Activated CD4-positive, alpha-beta T cell treated with anti-CD3 and anti-CD28 coated beads, Interleukin-2, amount 10 ng/mL, durations not matched to agents 7 days and 5 days (primary cell): Measurements from ENCODE around the gene TMEM30B. TPM values are rescaled to one million over a fixed set of nuclear protein-coding genes. Genes with fewer than 3 reads are reported as not detected.

Source experiments
- CTCF ChIA-PET: fragments of 350-600 bp; sonication (Branson Sonifier 250); formaldehyde crosslinking; loops from one replicate; lab custom pipeline; 2021; ENCODE audit warnings: antibody characterized with exemption; lab: Charles Lee
- POLR2A ChIA-PET: fragments of 350-600 bp; sonication (Branson Sonifier 250); formaldehyde crosslinking; loops from one replicate; lab custom pipeline; 2021; ENCODE audit warnings: antibody characterized with exemption; lab: Charles Lee
- DNase-seq: peaks from one replicate; pipeline ENCODE4 v3.0.0-alpha.2; 2020
- H3K27ac Mint-ChIP-seq: one replicate; pipeline ENCODE4 v1.8.0; 2021; ENCODE audit warnings: mild to moderate bottlenecking, moderate library complexity, mixed read lengths
- H3K27me3 Mint-ChIP-seq: one replicate; pipeline ENCODE4 v1.8.0; 2021; ENCODE audit warnings: mixed read lengths
- H3K36me3 Mint-ChIP-seq: one replicate; pipeline ENCODE4 v1.8.0; 2021; ENCODE audit warnings: low read depth, mixed read lengths
- H3K4me1 Mint-ChIP-seq: one replicate; pipeline ENCODE4 v1.8.0; 2021; ENCODE audit warnings: mixed read lengths
- H3K4me3 Mint-ChIP-seq: one replicate; pipeline ENCODE4 v1.8.0; 2021; ENCODE audit warnings: mild to moderate bottlenecking, moderate library complexity, mixed read lengths
- H3K9me3 Mint-ChIP-seq: one replicate; pipeline ENCODE4 v1.8.0; 2021; ENCODE audit warnings: mixed read lengths
- total RNA-seq, 2 experiments: library from RNA; stranded (reverse); gene quantifications; one replicate each; pipeline ENCODE4 v1.2.3, GENCODE V29; 2021

The TMEM30B gene
- total RNA-seq, result under 1 TPM; 0.30 to 0.42 TPM

- DNase-seq, result peak; percentile 16
- CTCF ChIA-PET, result interaction anchor here (0.5 to 3.2 kb wide), 21 partner anchors 9 to 580 kb away, joined by 3 to 15 read pairs (median 3); no protein-coding TSS in a partner anchor
- peaks cover 4% of the 10 kb centered on the region for H3K36me3 Mint-ChIP-seq
- POLR2A ChIA-PET, result no interaction called here
- H3K4me3 Mint-ChIP-seq, result peak within 1 kb of the TSS; percentile 83
- peaks cover 27% of the 10 kb centered on the region for H3K27me3 Mint-ChIP-seq
- peak within 1 kb of the TSS; percentile 87 for H3K27ac Mint-ChIP-seq
- H3K4me1 Mint-ChIP-seq, result peaks cover 33% of the 10 kb centered on the region
- H3K9me3 Mint-ChIP-seq, result no peaks in the 10 kb centered on the region
These were observed at the start of gene TMEM30B for GRCh38 chr14:61281186-61281947. TMEM30B (minus strand) TSS chr14:61281338; CDS start chr14:61281147, 191 bp downstream.

- Mint-ChIP-seq H3K27me3 (no peaks in the 10 kb centered on the region), H3K4me1 (peaks cover 83% of the 10 kb centered on the region), H3K36me3 (peaks cover 67% of the 10 kb centered on the region), H3K27ac (peak overlapping the region; percentile 81), H3K4me3 (peak overlapping the region; percentile 60), H3K9me3 (peaks cover 3% of the 10 kb centered on the region)
- ChIA-PET POLR2A (interaction anchor here (0.6 kb wide), 1 partner anchor 140 kb away, joined by 5 read pairs; no protein-coding TSS in a partner anchor), CTCF (interaction anchor here (0.8 to 1.8 kb wide), 5 partner anchors 9 to 50 kb away, joined by 3 to 8 read pairs (median 4); partner anchors contain the start of genes PRKCH and TMEM30B)
- DNase-seq, result no peak
These were observed 49.4 kb upstream of the TMEM30B start for GRCh38 chr14:61330511-61330910.

- CTCF ChIA-PET, result interaction anchor here (1.8 kb wide), 1 partner anchor 10 kb away, joined by 8 read pairs; no protein-coding TSS in a partner anchor
- Mint-ChIP-seq H3K4me3 (peak overlapping the region; percentile 60), H3K36me3 (peaks cover 71% of the 10 kb centered on the region), H3K4me1 (peaks cover 84% of the 10 kb centered on the region), H3K9me3 (peaks cover 4% of the 10 kb centered on the region), H3K27ac (peak overlapping the region; percentile 81), H3K27me3 (no peaks in the 10 kb centered on the region)
- POLR2A ChIA-PET, result no interaction called here
- DNase-seq, result no peak
These were observed 48.4 kb upstream of the TMEM30B start for GRCh38 chr14:61329478-61330051.

GRCh38 chr14:61328626-61329262, 47.6 kb upstream of the TMEM30B start:
- ChIA-PET CTCF (no interaction called here), POLR2A (no interaction called here)
- H3K4me3 Mint-ChIP-seq, result peak overlapping the region; percentile 60
- no peaks in the 10 kb centered on the region for H3K27me3 Mint-ChIP-seq
- peaks cover 4% of the 10 kb centered on the region for H3K9me3 Mint-ChIP-seq
- no peak for DNase-seq
- peaks cover 79% of the 10 kb centered on the region for H3K4me1 Mint-ChIP-seq
- peak overlapping the region; percentile 81 for H3K27ac Mint-ChIP-seq
- H3K36me3 Mint-ChIP-seq, result peaks cover 70% of the 10 kb centered on the region

GRCh38 chr14:61326847-61327246, 45.7 kb upstream of the TMEM30B start:
- Mint-ChIP-seq H3K27ac (peak overlapping the region; percentile 47), H3K36me3 (peaks cover 73% of the 10 kb centered on the region), H3K27me3 (no peaks in the 10 kb centered on the region), H3K4me3 (peak overlapping the region; percentile 95), H3K9me3 (peaks cover 4% of the 10 kb centered on the region), H3K4me1 (peaks cover 62% of the 10 kb centered on the region)
- no peak for DNase-seq
- POLR2A ChIA-PET, result no interaction called here
- CTCF ChIA-PET, result interaction anchor here (1.3 to 1.4 kb wide), 2 partner anchors 10 to 11 kb away, joined by 3 to 5 read pairs; no protein-coding TSS in a partner anchor

- ChIA-PET POLR2A (no interaction called here), CTCF (interaction anchor here (1.3 to 1.4 kb wide), 2 partner anchors 9 to 11 kb away, joined by 3 to 5 read pairs; no protein-coding TSS in a partner anchor)
- H3K27ac Mint-ChIP-seq, result peak overlapping the region; percentile 47
- DNase-seq, result no peak
- no peaks in the 10 kb centered on the region for H3K27me3 Mint-ChIP-seq
- peaks cover 57% of the 10 kb centered on the region for H3K4me1 Mint-ChIP-seq
- H3K9me3 Mint-ChIP-seq, result peaks cover 4% of the 10 kb centered on the region
- peaks cover 72% of the 10 kb centered on the region for H3K36me3 Mint-ChIP-seq
- peak overlapping the region; percentile 95 for H3K4me3 Mint-ChIP-seq
These were observed 45.0 kb upstream of the TMEM30B start for GRCh38 chr14:61326146-61326545.

- ChIA-PET POLR2A (no interaction called here), CTCF (interaction anchor here (1.3 kb wide), 1 partner anchor 19 kb away, joined by 5 read pairs; no protein-coding TSS in a partner anchor)
- H3K36me3 Mint-ChIP-seq, result peaks cover 69% of the 10 kb centered on the region
These were observed 44.0 kb upstream of the TMEM30B start for GRCh38 chr14:61325166-61325565.

GRCh38 chr14:61323970-61324369, 42.8 kb upstream of the TMEM30B start:
- DNase-seq, result no peak
- peaks cover 46% of the 10 kb centered on the region for H3K4me1 Mint-ChIP-seq
- H3K36me3 Mint-ChIP-seq, result peaks cover 61% of the 10 kb centered on the region
- ChIA-PET CTCF (interaction anchor here (1.3 to 1.7 kb wide), 2 partner anchors 10 to 20 kb away, joined by 5 to 8 read pairs; no protein-coding TSS in a partner anchor), POLR2A (interaction anchor here (0.8 kb wide), 1 partner anchor 153 kb away, joined by 3 read pairs; no protein-coding TSS in a partner anchor)
- H3K9me3 Mint-ChIP-seq, result peaks cover 4% of the 10 kb centered on the region
- peak overlapping the region; percentile 95 for H3K4me3 Mint-ChIP-seq
- H3K27ac Mint-ChIP-seq, result peak overlapping the region; percentile 93
- no peaks in the 10 kb centered on the region for H3K27me3 Mint-ChIP-seq

More at GRCh38 chr14:61325166-61325565, 44.0 kb upstream of the TMEM30B start:
- H3K27me3 Mint-ChIP-seq, result no peaks in the 10 kb centered on the region
- DNase-seq, result no peak
- peak overlapping the region; percentile 95 for H3K4me3 Mint-ChIP-seq
- peaks cover 56% of the 10 kb centered on the region for H3K4me1 Mint-ChIP-seq
- peaks cover 4% of the 10 kb centered on the region for H3K9me3 Mint-ChIP-seq
- peak overlapping the region; percentile 47 for H3K27ac Mint-ChIP-seq

- Mint-ChIP-seq H3K9me3 (peaks cover 4% of the 10 kb centered on the region), H3K27ac (peak overlapping the region; percentile 93), H3K4me1 (peaks cover 38% of the 10 kb centered on the region), H3K36me3 (peaks cover 53% of the 10 kb centered on the region), H3K27me3 (no peaks in the 10 kb centered on the region), H3K4me3 (peak overlapping the region; percentile 95)
- POLR2A ChIA-PET, result interaction anchor here (0.6 to 0.8 kb wide), 3 partner anchors 28 to 129 kb away, joined by 3 read pairs; no protein-coding TSS in a partner anchor
- peak; percentile 54 for DNase-seq
- CTCF ChIA-PET, result interaction anchor here (0.5 to 1.7 kb wide), 9 partner anchors 11 to 195 kb away, joined by 3 to 8 read pairs (median 3); no protein-coding TSS in a partner anchor
These were observed 41.7 kb upstream of the TMEM30B start for GRCh38 chr14:61322799-61323290.

GRCh38 chr14:61322011-61322798, 41.1 kb upstream of the TMEM30B start:
- Mint-ChIP-seq H3K4me3 (peak overlapping the region; percentile 95), H3K27me3 (no peaks in the 10 kb centered on the region), H3K36me3 (peaks cover 49% of the 10 kb centered on the region), H3K9me3 (peaks cover 4% of the 10 kb centered on the region), H3K4me1 (peaks cover 32% of the 10 kb centered on the region), H3K27ac (peak overlapping the region; percentile 93)
- CTCF ChIA-PET, result interaction anchor here (0.5 to 1.7 kb wide), 15 partner anchors 8 to 194 kb away, joined by 3 to 8 read pairs (median 3); no protein-coding TSS in a partner anchor
- DNase-seq, result no peak
- POLR2A ChIA-PET, result interaction anchor here (0.6 to 0.8 kb wide), 2 partner anchors 95 to 130 kb away, joined by 3 read pairs; no protein-coding TSS in a partner anchor

GRCh38 chr14:61321385-61322010, 40.4 kb upstream of the TMEM30B start, which contains the start of gene PRKCH:
PRKCH (plus strand) TSS chr14:61321579; CDS start chr14:61322102, 523 bp downstream.
- DNase-seq, result peak; percentile 91
- POLR2A ChIA-PET, result interaction anchor here (0.7 to 0.8 kb wide), 2 partner anchors 131 to 199 kb away, joined by 3 read pairs; no protein-coding TSS in a partner anchor
- H3K27ac Mint-ChIP-seq, result peak within 1 kb of the TSS; percentile 93
- peaks cover 4% of the 10 kb centered on the region for H3K9me3 Mint-ChIP-seq
- CTCF ChIA-PET, result interaction anchor here (0.7 to 1.5 kb wide), 10 partner anchors 9 to 157 kb away, joined by 3 to 4 read pairs (median 3); no protein-coding TSS in a partner anchor
- H3K36me3 Mint-ChIP-seq, result peaks cover 43% of the 10 kb centered on the region
- no peaks in the 10 kb centered on the region for H3K27me3 Mint-ChIP-seq
- H3K4me1 Mint-ChIP-seq, result peaks cover 26% of the 10 kb centered on the region
- H3K4me3 Mint-ChIP-seq, result peak within 1 kb of the TSS; percentile 95
